Myometrial cell (primary cell): Measurements from ENCODE around the gene LILRA5. TPM values are rescaled to one million over a fixed set of nuclear protein-coding genes. Genes with fewer than 3 reads are reported as not detected.

Experiments used
- total RNA-seq: library from RNA; depleted of rRNA; stranded (reverse); fragments of >200 nt; gene quantifications from 2 replicates; pipeline ENCODE4 v1.2.3, GENCODE V29; 2015

Gene LILRA5
- not detected in 2 replicates for total RNA-seq

GRCh38 chr19:54312436-54313377, at the start of gene LILRA5:
LILRA5 (minus strand) TSS chr19:54313166; CDS start chr19:54313019, 147 bp downstream.

GRCh38 chr19:54281007-54281728, 31.8 kb downstream of the LILRA5 start, which contains the start of gene LILRB2:
LILRB2 (minus strand) TSS chr19:54281110; CDS start chr19:54280496, 614 bp downstream.

GRCh38 chr19:54257116-54257480, 55.9 kb downstream of the LILRA5 start, which contains the start of gene LILRB5:
LILRB5 (minus strand) TSS chr19:54257273; CDS start chr19:54257193, 80 bp downstream.

Other genes with a start within 250 kb of the LILRA5 start
- gene VSTM1, start 249.3 kb downstream of the LILRA5 start, total RNA-seq = not detected in 2 replicates
- not detected in 2 replicates for gene TARM1, start 231.8 kb downstream of the LILRA5 start, total RNA-seq
- under 0.01 TPM in 1 of 2 replicates, not detected in the other for gene OSCAR, start 212.4 kb downstream of the LILRA5 start, total RNA-seq
- 10.3 and 42.7 TPM in 2 replicates for gene NDUFA3, start 210.3 kb downstream of the LILRA5 start, total RNA-seq
- 22.0 and 31.4 TPM in 2 replicates for gene TFPT, start 197.5 kb downstream of the LILRA5 start, total RNA-seq
- gene PRPF31, start 197.4 kb downstream of the LILRA5 start, total RNA-seq = 79.4 and 89.7 TPM in 2 replicates
- gene CNOT3, start 175.4 kb downstream of the LILRA5 start, total RNA-seq = 10.3 and 26.2 TPM in 2 replicates
- gene LENG1, start 153.4 kb downstream of the LILRA5 start, total RNA-seq = 3.7 and 4.0 TPM in 2 replicates
- not detected in 2 replicates for gene TMC4, start 140.0 kb downstream of the LILRA5 start, total RNA-seq
- gene MBOAT7, start 123.6 kb downstream of the LILRA5 start, total RNA-seq = 257 and 295 TPM in 2 replicates
- gene TSEN34, start 121.9 kb downstream of the LILRA5 start, total RNA-seq = 126 and 135 TPM in 2 replicates
- 2,808 and 2,848 TPM in 2 replicates for gene RPS9, start 112.3 kb downstream of the LILRA5 start, total RNA-seq
- not detected in 2 replicates for gene LILRB3, start 90.2 kb downstream of the LILRA5 start, total RNA-seq
- gene LILRA6, start 70.4 kb downstream of the LILRA5 start, total RNA-seq = not detected in 2 replicates
- not detected in 2 replicates for gene LILRB5, start 55.9 kb downstream of the LILRA5 start, total RNA-seq
- not detected in 2 replicates for gene LILRB2, start 32.1 kb downstream of the LILRA5 start, total RNA-seq
- gene LILRA4, start 26.0 kb upstream of the LILRA5 start, total RNA-seq = not detected in 2 replicates
- gene LAIR1, start 51.8 kb upstream of the LILRA5 start, total RNA-seq = not detected in 2 replicates
- not detected in 2 replicates for gene TTYH1, start 102.3 kb upstream of the LILRA5 start, total RNA-seq
- 28.2 and 43.0 TPM in 2 replicates for gene LENG8, start 136.0 kb upstream of the LILRA5 start, total RNA-seq
- gene LENG9, start 150.6 kb upstream of the LILRA5 start, total RNA-seq = 8.7 and 11.0 TPM in 2 replicates
- gene CDC42EP5, start 160.1 kb upstream of the LILRA5 start, total RNA-seq = 28.4 and 33.2 TPM in 2 replicates
- not detected in 2 replicates for gene LAIR2, start 189.7 kb upstream of the LILRA5 start, total RNA-seq